Peyer's patch (tissue), 4 donors: ENCODE measurements around the gene TXNIP.

ENCODE experiments used
- POLR2A ChIP-seq, 2 donors: fragments of 450-650 bp; IDR thresholded peaks; one replicate each; pipeline ENCODE4 v1.5.1; 2017; ENCODE audit warnings: antibody characterized with exemption in 2 of 2, mild to moderate bottlenecking in 2 of 2, moderate library complexity in 2 of 2
- TF ChIP-seq, protein P1 (sequence below), 6 experiments: fragments of 450-650 bp in 4 of 6; fragments of 200-600 bp in 2 of 6; sonication (generic) in 1 of 6; IDR thresholded peaks; one replicate each; pipeline ENCODE4 v1.5.1; 2017 to 2019; ENCODE audit warnings: antibody characterized with exemption in 6 of 6, mild to moderate bottlenecking in 3 of 6, moderate library complexity in 1 of 6

DNA sequence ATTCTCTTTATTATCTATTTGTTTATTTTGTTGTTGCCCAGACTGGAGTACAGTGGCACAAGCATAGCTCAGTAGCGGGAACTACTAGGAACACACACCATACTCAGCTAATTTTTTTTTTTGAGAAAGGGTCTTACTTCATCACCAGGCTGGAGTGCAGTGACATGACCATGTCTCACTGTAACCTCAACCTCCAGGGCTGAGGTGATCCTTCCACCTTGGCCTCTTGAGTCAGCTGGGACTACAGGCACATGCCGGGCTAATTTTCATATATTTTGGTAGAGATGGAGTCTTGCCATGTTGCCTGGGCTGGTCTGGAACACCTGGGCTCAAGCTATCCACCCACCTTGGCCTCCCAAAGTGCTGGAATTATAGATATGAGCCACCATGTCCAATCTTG is 5.3 kb upstream of the TXNIP start:
- TF ChIP-seq POLR2A (IDR thresholded peaks at IDR 0.05): no peak
- TF ChIP-seq, protein P1, sequence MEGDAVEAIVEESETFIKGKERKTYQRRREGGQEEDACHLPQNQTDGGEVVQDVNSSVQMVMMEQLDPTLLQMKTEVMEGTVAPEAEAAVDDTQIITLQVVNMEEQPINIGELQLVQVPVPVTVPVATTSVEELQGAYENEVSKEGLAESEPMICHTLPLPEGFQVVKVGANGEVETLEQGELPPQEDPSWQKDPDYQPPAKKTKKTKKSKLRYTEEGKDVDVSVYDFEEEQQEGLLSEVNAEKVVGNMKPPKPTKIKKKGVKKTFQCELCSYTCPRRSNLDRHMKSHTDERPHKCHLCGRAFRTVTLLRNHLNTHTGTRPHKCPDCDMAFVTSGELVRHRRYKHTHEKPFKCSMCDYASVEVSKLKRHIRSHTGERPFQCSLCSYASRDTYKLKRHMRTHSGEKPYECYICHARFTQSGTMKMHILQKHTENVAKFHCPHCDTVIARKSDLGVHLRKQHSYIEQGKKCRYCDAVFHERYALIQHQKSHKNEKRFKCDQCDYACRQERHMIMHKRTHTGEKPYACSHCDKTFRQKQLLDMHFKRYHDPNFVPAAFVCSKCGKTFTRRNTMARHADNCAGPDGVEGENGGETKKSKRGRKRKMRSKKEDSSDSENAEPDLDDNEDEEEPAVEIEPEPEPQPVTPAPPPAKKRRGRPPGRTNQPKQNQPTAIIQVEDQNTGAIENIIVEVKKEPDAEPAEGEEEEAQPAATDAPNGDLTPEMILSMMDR (IDR thresholded peaks at IDR 0.05): no peak
